Effector CD4-positive, alpha-beta T cell (primary cell): ENCODE measurements around the gene INKA2.

Source experiments
- DNase-seq: peaks from one replicate; pipeline ENCODE4 v3.0.0-alpha.2; 2020

INKA2 gene

DNA sequence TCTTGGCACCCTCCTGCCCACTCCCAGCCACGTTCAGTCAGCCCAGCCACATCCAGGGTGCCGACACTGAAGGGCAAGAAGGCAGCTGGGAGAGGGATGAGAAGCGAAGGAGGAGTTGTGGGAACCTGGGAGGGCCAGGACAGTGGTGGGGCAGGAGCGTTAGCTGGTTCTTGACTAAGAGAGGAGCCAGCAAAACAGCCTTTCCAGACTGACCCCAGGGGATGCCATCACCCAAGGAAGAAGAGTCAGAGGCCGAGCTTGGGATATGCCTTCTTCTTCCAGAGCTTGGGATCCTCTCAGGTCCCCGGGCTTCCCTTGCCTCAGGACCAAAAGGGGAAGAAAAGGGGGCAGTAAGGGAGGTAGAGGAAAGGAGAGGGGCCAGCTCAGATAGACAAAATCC, 7.2 kb downstream of the INKA2 start:
- DNase-seq = no peak

DNA sequence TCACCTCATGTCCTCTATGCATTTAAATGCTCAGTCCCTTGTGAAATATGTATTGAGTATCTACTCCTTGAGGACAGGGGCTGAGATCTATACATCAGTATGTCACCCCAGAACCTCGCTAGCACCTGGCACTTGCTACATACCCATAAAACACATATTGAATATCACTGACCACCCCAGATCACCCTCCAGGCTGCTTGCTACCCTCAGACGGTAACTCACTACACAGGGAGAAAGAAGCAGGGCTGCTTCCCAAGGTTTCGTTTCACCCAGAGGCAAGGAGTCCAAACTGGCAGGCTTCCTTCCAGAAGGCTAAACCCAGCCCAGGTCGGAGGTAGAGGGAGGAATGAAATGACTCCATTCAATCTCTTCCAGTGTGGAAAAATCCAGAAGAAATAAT, 8.5 kb downstream of the INKA2 start:
- no peak for DNase-seq

DNA sequence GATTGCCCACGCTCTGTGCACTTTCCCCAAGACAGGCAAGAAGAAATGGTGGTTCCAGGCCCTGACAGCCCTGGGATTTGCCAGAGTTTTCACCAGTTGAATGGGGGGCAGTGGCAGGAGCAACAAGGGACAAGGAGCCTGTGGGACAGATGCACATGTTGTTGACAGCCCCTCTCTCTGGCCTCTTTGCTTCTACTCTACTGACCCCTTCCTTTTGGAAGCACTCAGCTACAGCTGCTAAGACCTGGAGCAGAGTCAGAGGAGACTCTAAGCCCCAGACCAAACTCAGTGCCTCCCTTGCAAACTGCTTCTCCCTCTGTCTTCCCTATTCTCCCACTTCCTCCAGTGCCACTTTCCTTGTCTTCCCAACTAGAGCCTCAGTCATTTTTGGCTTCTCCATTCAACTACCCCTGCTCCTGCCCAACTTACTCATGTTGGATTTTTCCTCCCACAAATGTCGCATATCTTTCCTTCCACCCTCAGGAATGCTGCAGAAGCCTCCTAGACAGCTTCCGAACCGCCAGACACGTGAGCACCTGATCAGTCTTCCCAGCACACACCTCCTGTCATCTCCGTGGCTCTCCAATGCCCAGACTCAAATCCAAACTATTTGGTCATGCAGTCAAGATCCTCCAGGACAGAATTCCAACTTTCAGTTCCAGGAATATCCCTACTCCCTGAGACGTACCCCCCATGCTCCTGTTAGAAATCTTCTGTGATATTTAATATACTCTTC, 9.1 kb downstream of the INKA2 start:
- DNase-seq = no peak

DNA sequence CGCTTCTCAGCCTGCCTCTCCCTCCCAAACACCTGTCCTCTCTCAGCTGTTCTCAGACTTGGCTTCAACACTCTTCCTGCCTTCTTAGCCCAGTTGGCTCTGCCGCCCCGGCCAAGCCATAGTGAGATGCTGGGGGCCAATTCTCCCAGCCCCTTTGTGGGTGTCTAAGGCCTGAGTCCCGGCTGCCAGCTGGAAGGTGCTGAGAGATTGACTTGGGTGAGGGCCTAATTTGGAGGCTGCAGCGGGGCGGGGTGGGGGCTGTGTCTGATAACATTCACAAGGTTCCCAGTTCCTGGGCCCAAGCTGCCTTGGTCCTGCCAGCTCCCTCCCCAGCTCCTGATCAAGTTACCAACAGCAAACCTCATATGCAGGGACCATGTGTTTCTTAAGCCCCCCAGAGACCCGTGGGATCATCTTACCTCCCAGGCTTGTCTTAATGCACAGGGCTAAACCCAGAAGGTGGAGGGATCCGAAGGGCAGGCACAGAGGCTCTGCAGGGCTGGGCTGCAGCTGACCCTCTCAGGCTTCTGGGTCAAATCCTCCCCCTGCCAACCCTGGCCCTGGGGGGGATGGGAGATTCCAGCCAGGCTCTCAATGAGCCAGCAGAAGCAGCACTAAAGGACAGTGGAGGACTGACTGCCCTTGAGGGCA, 9.8 kb downstream of the INKA2 start:
- no peak for DNase-seq

DNA sequence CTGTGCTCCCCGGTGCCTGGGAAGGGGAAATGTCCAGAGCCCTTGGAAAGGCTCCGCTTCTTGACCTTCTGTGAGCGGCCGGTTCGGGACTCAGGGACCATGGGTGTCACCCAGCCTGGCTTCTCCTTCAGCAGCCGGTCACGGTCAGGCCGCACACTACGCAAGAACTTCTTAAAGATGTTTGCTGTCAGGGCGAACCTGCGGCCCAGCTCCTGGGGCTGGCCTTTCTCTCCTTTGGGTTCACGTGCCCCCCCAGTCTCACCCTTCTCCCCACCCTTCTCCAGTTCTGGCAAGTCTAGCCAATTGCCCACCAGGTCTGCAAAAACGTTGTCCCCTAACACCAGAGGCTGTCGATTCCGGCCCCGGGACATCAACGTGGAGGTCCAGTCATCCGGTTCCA, 12.1 kb downstream of the INKA2 start:
- no peak for DNase-seq

DNA sequence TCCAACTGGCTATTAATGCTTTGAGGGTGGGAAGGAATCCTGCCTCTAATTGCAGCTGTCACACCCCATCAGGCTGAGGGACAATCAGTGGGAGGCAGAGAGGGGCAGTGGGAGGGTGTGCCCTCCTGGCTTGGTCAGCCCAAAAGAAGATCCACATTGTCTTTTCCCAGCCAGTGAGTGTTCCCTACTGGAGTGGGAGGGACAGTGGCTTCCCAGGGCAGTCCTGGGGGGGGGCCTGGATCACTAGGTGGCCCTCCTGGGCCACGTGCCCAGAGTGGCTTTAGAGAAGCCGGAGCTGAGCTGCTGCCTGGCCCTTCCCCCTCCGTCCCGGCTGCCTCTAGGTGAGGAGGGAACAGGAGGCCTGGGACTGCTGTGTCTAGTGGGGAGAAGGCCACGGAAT, 14.0 kb downstream of the INKA2 start:
- no peak for DNase-seq

DNA sequence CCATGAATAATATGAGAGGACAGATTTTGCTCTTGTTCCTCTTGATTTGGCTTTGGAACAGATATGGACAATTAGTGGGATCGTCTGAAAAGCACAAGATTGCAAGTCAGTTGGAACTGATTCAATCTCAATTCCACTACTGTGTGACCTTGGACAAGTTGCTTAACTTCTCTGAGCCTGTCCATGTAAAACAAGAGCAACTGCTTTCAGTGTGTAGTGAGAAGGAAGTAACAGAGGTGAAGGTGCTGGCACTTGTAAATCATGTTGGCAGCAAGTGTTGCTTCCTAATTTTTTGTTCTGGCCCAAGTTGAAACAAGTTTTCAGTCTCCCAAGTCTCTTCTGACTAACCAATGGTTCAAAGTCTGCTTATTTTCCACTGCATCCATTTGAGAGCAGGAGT, 15.3 kb downstream of the INKA2 start:
- DNase-seq = no peak

DNA sequence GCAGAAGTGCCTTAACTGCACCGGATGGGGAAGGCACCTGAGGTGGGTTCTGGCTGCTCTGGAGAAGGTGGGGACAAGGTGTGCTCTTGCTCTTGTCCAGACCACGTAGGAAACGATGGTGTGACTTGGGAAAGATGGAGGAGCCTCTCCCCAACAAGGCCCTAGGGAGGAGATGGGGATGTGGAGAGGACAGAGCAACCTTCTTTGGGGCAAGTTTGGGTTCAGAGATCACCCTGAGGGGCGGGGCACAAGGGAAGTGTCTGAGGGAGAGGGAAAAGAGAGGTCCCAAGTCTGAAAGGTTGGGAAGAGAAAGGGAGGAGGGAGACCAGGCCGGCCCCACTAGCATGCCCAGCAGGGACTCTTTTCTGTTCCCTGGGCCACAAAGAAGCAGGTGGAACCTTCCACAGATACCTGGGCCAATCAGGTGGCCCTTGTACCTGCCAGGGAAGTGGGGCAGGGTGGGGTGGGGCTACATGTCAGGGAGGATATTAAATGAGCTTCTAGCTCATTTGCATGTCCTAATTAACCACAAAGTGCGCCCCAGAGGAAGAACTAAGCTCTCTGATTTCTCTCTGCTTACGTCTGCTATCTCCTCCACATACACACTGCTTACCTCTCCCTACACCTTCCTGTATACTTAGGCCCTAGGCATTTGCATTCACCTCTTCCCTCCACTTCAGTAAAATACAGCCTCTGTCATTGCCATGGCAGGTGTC, 15.9 kb downstream of the INKA2 start:
- peak; percentile 23 for DNase-seq

DNA sequence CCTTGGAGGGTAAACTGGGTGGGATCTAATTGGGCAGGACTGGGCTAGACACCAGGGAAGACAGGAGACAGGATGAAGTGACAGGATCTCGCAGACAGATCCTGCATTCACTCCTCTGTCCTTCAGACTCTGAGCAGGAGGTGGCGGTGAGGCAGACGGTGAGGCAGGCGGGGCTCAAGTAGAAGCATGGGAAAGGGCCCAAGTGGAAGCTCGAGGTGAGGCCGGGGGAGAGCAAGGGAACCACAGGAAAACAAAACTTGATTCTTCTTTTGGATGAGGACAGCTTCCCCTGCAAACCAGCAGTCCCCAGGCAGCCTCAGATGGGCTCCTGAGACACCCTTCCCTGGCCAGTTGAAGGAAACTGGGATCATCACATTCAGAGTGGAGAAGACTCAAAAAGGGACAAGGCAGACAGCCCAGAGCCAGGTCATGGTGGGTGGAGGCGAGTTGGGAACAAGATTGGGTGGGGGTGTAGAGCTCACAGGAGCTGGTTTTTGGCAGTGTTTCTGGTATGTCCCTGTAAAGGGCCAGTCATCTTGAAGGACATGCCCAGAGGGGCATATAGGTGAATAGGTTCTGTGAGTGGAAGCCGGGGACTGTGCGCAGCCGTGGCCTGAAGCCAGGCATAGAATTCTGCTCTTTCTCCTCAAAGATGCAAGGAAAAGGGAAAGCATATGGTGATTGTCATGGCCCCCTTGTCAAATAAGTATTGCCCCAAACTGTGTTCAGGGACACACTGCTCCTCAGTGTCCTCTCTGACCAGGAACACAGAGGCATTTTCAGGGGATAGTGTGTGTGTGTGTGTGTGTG, 18.0 kb downstream of the INKA2 start:
- no peak for DNase-seq

DNA sequence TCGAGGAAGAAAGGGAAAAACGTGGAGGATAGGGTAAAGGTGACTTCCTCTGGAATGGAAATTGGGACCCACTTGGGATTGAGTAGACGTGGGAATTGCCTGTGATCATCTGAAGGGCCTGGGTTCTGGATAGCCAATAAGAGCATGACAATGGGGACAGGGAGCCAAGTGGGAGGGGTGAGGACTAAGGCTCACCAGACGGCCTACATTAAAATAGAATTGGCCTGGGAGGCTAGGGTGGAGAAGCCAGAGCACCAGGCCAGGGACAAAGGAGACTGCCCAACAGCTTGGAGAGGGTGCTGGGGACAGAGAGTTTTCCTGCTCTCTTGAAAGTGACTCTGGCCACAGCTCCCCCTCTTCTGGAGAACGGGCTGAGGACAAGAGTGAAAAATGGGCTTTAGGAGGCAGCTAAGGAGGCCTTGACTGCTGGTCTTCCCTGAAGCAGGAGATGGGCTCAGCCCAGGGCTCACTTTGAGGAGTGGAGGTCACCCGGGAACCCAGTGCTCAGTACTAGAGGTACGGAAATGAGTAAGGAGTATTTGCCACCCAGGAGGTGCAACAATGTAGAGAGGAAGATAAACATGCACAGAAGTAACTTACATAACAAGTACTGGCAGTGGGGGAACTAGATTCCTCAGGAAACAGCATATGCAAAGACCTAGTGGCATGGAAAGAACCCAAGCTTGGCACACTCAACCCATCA, 18.8 kb downstream of the INKA2 start:
- DNase-seq = no peak

DNA sequence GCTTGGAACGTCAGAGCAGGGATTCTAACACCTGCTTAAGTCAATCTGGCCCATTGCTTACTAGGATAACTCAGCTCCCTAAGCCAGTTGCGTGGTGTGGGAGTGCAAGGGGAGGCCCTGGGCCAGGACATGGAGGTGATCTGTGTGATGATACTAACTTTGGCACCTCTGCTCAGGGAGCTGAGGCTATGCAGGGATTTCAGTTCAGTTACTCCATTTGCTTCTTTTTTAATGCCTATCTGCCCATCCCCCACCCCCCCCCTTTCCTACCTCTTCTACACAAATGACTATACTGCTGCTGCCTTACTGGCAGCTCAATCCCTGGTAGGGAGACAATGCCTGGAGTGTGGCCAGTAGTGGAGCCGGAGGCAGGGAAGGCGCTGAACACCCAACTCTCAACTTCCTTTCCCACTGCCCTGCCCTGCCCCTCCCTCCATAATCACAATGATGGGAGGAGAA, 19.5 kb downstream of the INKA2 start:
- no peak for DNase-seq

DNA sequence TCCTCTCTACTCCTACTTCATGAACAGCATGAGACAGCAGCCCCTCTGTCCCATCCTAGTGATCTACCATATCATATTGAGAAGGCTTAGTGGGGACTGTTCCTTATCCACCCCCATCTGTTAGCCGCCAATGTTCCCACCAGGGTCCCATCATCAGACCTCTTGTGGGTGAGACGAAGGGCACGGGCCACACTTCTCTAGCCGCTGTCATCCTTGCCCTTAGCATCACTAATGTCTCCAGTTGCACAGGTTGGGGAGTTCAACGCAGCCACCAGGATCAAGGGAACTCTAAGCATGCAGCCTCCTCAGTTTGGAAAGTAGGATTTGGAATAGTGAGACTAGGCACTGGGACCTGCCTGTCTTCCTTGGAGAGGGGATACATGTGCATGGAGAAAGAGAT, 20.1 kb downstream of the INKA2 start:
- DNase-seq = no peak

DNA sequence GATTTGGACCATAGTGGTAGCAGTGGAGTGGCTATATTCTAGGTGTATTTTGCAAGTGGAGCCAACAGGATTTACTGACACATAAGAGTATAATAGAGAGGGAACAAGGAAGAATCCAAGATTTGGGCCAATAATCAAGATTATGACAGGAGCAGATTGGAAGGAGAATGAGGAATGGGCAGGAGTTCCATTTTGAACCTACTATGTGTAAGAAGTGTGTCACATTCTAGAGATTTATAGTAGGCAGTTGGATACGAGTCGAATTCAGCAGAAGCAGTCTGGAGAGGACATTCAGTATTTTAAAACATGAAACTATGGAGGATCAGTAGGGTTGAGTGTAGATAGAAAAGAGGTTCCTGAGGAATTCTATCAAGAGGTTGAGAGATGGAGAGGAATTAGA, 21.7 kb downstream of the INKA2 start:
- DNase-seq = no peak

DNA sequence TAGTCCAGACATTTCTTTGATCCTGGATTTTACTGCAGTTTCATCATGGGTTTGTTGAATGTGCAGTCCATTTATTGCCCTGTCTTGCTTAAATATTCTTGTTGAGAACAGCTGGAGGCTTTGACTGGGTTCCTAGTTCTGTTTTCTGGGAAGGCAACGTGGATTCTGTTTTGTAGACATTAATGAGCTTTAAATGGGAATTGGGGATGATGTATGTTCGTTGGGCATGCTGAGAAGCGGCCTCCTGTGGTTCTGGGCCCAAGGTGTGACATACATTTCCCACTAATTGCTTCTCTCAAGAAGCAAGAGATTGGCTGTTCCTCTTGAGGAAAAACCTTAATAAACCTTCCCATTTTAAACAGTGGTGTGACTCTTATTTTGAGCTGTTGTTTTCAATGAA, 22.9 kb downstream of the INKA2 start:
- DNase-seq = no peak

DNA sequence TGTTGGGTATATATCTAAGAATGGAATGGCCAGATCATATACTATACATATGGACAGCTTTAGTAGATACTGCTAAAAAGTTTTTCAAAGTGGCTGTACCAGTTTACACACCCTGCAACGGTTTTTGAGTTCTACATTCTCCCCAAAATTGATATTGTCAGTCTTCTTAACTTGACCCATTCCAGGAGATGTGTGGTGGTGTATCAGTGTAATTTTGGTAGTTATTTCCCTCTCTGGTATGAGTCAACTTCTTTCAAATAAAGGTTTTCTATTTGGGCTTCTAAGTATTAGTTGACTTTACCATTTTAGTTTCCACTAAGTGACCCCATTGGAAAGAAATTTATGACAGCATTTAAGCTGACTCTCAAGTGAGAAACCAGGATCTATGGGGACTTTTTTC, 29.2 kb downstream of the INKA2 start:
- no peak for DNase-seq

DNA sequence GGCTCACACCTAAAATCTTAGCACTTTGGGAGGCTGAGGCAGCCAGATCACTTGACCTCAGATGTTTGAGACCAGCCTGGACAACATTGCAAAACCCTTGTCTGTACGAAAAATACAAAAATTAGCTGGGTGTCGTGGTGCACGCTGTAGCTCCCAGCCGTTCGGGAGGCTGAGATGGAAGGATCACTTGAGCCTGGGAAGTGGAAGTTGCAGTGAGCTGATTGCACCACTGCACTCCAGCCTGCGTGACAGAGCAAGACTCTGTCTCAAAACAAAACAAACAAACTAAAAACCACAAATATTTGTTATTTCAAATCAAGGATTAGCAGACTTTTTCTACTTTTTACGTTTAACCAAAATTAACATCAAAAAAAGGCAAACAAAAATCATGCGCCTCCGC, 31.3 kb downstream of the INKA2 start:
- DNase-seq = no peak

DNA sequence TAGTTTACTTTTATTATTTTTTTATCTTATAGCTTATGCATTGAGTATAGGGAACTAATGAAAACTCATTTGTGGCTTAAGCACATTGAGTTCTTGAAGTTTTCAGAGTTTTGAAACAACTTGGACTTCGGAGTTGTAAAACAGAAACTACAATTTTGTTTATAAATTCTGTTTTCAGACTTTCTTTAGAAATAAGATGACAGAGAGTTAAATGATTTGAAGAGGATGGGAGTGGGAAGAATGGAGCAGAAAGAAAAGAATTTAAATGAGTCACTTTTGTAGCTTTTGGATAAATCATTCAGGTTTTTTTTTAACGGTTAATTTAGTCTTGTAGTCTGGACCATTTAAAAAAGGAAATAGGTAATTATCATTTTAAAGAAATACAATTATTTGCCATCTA, 32.3 kb downstream of the INKA2 start:
- no peak for DNase-seq

DNA sequence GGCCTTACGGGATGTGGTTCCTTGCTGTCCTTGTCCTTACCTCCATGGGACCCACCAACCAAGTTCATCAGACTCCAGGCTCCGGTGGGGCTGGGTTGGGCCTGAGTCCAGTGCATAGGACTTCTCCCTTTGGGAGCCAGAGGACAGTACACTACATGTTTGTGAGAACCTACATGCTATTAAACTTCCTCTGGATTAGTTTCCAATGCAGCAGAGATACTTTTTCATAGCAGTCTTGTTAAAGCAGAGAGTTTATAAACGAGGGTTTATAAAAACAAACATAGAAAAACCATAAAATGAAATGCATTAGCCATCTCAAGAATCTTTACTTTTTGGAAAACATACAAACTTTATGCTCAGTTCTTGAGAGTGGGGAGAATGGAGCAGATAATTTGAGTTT, 33.4 kb downstream of the INKA2 start:
- DNase-seq = no peak

DNA sequence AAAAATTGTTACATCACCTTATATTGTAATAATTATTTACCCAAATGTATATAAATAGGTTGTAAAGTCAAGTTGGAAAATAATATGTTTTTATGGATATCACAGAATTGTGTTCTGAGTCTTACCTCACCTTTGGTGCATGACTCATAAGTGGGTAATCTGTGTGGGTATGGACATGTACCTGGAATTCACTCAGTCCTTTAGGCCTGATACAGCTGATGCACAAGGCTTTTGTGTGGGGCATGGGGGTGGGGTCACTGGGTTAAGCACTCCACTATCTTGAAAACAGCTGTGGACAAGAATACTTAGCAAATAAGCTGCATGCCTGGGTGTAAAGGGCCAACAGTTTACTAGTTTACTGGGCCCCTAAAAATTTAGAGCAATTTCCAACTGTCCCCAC, 34.4 kb downstream of the INKA2 start:
- no peak for DNase-seq

DNA sequence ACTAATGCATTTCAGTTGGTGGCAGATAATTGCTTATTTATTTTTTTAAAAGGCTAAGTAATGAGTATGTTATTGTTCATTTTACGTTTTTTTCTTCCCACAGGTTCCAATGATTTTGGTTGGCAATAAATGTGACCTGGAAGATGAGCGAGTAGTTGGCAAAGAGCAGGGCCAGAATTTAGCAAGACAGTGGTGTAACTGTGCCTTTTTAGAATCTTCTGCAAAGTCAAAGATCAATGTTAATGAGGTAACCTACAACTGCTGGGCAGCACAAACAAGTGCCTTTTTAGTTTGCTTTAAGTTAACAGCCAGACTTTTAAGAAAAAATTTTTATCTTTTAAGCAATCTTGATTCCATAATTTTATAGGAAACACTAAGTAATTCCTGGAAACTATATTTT, 35.0 kb downstream of the INKA2 start:
- DNase-seq = no peak

DNA sequence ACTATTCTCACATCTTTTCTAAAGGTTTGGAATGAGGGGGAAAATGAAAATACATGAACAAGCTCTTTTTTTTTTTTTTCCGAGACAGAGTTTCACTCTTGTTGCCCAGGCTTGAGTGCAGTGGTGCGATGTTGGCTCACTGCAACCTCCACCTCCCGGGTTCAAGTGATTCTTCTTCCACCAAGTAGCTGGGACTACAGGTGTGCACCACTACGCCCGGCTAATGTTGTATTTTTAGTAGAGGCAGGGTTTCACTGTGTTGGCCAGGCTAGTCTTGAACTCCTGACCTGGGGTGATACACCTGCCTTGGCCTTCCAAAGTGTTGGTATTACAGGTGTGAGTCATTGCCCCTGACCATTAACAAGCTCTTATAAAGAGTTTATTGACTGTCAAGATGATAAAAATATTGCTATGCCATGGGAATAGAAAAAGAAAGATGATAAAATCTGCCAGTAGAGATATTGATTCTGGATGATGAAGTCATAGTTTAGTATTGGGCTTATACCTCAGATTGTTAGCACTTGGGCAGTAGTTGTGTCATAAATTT, 36.6 kb downstream of the INKA2 start:
- no peak for DNase-seq

DNA sequence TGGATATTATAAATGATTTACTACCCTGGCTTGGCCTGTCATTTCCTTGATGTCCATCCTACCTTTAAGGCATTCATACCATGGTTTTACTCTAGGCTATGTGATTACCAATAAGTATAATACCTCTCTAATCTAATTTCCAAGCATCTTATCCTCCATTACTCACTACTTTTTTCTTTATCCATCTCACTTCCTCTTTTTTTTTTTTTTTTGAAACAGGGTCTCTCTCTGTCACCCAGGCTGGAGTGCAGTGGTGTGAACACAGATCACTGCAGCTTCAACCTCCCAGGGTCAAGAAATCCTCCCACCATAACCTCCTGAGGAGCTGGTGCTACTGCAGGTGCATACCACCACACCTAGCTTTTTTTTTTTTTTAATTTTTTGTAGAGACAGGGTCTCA, 39.9 kb downstream of the INKA2 start:
- no peak for DNase-seq
